Stimulated activated CD8-positive, alpha-beta memory T cell treated with anti-CD3 and anti-CD28 coated beads, Interleukin-4, amount 100 ng/mL, for 1 hour (primary cell): ENCODE results near the gene FYN.
"Not testable (repeated sequence)": the region's sequence is repeated elsewhere in the genome, so short reads cannot be mapped to it uniquely, and the experiment has no call there.

ENCODE experiments used
- DNase-seq, 2 donors: peaks; one replicate each; pipeline ENCODE4 v3.0.0-alpha.2; 2020; ENCODE audit warnings: low read depth in 2 of 2, low spot score in 1 of 2

FYN gene

DNA sequence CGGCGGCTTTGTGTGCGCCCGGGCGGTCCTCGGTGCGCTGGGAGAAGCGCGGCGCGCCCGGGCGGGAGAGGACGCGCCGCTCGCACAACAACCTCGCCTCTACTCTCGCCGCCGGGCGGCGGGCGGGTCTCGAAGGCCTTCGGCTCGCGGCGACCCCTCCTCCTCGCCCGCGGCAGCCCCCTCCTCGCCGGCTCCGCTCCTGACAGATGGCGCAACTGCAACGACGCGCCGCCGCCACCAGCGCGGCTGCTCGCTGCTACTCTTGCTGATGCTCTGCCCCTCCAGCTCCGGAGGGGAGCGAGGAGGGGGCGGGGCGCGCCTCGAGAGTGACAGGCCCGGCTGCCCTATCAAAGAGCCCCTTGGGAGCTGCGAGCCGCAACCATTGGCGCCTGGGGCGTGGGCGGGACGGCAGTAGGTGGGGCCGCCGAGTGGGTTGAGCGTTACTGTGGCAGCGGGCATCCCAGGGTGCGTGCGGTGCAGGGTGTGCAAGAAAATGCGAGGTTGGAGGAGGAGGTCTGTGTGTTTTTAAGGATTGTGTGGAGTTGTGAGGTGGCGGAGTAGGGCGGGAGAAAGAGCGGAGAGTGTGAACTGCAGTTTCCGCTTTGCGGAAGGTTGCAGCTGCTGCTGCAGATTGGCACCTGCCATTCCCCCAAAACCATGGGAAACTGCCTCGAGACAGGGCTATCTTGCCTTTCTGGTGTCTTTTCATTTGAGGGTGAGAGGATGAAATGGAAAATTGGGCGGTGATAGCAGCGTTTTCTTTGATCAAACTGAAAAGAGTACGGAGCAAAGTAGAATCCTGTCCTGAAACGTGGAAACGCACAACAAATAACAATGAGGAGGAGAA, at the start of gene FYN:
FYN (minus strand) TSS at position 275 of the 847 bp plus-strand sequence. CDS start 153,401 bp downstream, outside the sequence.
- peak; percentile 94 to 98 for DNase-seq

DNA sequence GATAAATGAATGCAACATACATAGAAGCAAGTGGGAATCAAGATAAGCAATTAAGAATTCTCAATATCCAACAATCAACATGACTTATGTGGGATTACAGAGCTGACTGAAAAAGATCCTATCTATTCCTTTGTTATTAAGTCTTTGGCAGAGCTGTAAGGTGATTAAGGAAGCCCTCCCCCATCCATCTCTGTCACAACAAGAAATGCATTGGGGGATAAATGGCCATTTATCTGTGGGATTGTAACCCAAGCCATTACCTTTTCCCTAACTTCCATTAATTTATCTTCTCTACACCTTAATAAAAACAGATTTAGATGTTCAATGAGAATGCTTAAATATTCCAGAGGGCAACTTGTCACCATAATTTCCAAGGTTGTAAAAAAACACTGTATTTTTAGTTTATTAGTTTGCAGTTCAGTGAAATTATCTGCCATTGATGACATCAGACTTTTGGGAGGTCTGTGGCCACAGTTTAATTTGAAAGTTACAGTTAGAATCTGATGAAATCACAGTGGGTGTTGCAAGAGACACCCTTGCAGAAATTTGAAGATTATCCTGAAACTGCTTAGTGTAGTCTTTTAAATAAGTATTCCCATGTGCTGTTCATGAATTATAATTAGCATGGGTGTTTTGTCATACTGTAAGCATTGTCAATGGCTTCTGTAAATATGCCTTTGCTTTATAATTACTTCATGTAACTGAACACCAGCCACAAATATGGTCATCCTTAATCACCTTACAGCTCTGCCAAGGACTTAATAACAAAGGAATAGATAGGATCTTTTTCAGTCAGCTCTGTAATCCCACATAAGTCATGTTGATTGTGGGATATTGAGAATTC, 49.4 kb upstream of the FYN start:
- DNase-seq, result no peak

- DNase-seq, result no peak
Measured at GRCh38 chr6:111921103-111921502, 47.9 kb upstream of the FYN start.

DNA sequence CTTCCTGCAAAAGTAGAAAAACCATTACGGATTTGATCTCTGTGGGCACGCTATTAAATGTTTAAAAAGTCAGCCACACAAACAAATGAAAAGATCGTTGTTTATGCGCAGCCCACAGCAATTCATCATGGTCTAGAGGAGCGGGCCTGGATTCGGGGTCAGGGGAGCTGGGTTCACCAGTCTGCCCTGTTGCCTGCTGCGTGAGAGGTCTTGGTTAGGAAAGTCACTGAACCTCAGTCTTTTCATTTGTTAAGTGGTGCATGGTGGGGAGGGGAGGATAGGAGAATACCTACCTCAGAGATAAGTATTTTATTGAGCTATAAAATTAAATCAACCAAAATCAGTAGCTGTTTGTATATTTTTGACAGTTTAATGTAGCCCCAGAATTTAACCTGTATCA, 47.3 kb upstream of the FYN start:
- DNase-seq, result no peak

GRCh38 chr6:111918825-111919224, 45.6 kb upstream of the FYN start:
- no peak for DNase-seq

- no peak for DNase-seq
Measured at GRCh38 chr6:111916747-111917146, 43.5 kb upstream of the FYN start.

GRCh38 chr6:111914617-111915016, 41.4 kb upstream of the FYN start:
- no peak for DNase-seq

DNA sequence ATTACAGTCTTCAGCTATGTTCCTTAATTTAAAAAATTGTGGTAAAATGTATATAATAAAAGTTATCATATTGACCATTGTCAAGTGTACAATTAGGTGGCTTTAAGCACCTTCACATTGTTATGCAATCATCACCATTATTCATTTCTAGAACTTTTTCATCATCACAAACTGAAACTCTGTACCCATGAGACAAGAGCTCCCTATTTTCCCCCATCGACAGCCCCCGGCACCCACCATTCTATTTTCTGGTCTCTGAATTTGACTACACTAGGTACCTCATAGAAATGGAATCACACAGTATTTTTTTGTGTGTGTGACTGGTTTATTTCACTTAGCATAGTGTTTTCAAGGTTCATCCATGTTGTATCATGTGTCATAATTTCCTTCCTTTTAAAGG, 39.7 kb upstream of the FYN start:
- DNase-seq, result no peak

DNA sequence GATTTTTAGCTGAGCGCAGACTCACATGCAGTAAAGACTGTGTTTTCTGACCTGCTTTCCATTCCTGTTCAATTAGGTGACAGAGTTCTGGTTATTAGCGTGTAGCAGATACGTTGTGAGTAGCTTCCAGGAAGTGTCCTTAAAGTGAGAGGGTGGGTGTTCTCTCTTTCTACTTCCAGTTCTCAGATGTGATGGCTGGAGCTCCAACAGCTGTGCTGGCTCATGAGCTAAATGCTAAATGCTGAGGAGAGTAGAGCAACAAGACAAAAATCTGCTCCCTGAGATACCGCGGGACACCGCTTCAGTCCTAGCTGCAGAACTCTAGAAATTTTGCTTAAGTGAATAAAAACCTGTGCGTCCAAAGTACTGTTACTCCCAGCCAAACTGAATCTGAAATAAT, 38.2 kb upstream of the FYN start:
- DNase-seq, result no peak

- DNase-seq, result no peak
Measured at GRCh38 chr6:111909238-111909637, 36.0 kb upstream of the FYN start.

- DNase-seq, result not testable (repeated sequence)
Measured at GRCh38 chr6:111908365-111908764, 35.1 kb upstream of the FYN start.

- no peak for DNase-seq
Measured at GRCh38 chr6:111900735-111901134, 27.5 kb upstream of the FYN start.

DNA sequence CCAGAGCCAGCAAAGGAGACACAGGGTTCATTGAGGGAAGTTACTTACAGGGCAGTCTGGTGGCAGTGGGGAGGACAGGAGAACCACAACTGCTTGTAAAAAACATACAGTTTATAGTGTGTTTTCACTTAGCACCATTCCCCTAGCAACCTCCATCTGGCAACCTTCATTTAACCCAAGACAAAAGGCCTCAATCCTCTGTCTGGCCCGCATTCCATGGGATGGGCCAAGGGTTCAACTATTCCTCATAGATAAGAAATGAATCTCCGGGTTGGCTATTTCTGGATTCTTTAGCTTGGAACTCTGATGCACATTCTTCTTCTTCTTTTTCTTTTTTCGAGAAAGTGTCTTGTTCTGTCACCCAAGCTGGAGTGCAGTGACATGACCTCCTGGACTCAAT, 26.3 kb upstream of the FYN start:
- DNase-seq, result no peak

DNA sequence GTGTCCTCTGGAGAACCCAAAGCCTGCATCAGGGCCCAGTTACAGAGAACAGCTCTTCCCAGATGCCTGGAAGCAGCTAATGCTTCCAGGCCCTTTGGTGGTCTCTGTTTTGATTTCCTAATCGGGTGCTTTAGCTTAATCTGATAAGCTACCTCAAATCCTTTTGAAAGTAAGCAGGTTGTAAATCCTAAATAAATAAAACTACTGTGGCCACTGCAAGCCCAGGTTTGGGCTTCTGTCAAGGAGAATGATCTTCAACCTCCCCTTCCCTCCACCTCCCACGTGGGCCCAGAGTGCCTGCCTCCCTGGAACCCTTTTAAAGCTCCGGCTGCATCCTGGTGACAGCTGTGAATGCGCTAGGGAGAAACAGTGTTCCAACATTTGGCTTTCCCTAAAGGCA, 25.2 kb upstream of the FYN start:
- no peak for DNase-seq

DNA sequence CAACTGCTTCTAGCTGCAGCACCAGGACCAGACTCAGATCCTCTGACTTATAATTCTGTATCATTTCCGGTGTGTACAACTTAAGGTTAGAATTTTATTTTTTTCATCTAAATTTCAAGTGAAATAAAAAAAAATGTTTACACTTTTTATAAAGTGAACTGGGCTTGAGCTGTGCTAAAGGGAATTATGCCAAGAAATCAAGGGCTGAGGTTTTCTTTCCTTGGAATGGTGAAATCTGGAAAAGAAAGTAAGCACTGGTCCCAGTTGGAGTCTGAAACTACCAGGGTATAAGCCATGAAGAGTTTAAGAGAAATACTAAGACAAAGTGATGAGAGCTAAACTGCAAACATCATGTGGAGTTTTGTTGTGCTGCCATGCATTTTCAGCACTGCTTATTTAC, 21.7 kb upstream of the FYN start:
- no peak for DNase-seq

DNA sequence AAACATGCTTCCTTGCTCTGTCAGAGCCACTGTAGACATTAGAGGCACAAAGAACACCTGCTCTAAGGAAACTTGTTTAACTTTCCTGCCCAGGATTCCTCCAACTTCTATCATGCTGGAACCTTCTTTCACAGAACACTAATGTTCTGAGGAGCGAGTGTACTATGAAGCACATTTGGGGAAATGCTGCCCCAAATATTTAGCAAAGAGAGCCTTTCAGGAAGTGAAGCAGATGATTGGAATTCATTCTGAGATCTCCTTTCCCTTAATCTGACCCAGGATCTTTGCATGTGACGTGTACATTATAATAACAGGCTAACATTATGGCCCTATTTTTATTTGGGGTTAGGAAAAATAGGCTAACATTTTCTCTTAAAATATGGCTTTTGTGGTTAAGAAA, 21.0 kb upstream of the FYN start:
- DNase-seq, result no peak

DNA sequence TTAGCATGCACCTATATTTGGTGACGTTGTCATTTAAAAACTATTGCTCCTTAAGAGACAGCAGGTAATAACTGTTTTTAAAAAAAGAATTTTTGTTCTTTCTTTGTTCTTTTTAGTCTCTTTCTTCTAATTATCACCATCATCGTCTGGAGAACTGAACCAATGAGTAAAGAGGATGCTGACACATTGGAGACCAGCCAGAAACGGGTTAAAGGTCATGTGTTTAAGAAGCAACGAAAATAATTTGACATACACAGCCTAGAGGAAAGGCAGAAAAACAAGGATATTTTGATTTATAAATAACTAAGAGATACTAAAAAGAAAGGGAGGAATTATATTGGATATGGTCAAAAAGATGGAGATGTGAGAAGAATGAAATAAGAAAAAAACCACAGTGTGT, 19.2 kb upstream of the FYN start:
- no peak for DNase-seq

DNA sequence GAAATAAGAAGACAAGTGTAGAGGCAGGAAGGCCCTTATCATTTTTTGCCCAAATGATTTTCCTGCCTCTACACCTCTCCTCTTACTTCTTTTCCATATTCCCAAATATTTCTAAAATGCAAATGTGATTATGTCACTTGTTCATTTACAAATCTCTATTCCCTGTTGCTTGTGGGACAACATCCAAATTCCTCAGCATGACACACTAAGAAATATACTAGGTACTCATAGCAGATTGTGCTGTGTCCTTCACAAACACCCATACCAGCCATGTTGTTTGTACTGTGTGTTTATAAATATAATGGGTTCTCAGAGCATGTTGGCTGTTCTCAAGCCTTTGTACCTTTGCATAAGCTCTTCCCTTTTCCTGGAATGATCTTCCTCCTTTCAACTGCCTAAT, 17.7 kb upstream of the FYN start:
- no peak for DNase-seq

- no peak for DNase-seq
Measured at GRCh38 chr6:111888928-111889695, 15.9 kb upstream of the FYN start.

DNA sequence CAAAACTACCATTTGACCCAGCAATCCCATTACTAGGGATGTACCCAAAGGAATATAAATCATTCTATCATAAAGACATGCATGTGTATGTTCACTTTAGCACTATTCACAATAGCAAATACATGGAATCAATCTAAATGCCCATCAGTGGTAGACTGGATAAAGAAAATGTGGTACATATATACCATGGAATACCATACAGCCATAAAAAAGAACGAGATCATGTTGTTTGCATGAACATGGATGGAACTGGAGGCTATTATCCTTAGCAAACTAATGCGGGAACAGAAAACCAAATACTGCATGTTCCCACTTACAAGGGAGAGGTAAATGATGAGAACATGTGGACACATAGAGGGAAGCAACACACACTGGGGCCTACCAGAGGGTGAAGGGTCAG, 13.5 kb upstream of the FYN start:
- DNase-seq, result not testable (repeated sequence)

DNA sequence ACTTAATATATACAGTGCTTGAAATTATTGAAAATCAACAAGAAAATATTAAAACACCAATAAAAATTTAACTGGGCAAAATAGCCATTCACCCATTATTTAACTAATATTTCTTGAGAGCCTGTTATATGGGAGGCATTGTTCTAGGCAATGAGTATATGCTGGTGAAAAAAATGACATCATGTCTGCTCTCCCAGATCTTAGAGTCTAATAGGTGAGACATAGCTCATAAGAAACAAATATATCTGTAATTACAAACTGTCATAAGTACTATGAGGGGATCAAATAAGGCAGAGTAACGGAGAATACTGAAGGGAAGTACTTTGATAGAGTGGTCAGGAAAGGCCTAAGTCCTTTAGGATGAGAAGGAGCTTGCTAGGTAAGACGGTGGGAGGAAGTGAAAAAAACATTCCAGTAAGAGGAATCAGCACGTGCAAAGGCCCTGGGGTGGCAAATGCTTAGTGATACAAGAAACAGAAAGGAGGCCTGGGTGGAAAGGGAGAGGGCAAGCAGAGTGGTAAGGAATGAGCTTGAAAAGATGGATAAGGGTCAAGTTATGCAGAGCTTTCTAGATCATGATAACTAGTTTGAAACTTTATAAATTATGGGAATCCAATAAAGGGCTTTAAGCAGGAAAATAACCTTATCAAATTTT, 12.2 kb upstream of the FYN start:
- DNase-seq, result no peak
